Measurements from ENCODE around the gene CBX1.

CBX1 gene

DNA sequence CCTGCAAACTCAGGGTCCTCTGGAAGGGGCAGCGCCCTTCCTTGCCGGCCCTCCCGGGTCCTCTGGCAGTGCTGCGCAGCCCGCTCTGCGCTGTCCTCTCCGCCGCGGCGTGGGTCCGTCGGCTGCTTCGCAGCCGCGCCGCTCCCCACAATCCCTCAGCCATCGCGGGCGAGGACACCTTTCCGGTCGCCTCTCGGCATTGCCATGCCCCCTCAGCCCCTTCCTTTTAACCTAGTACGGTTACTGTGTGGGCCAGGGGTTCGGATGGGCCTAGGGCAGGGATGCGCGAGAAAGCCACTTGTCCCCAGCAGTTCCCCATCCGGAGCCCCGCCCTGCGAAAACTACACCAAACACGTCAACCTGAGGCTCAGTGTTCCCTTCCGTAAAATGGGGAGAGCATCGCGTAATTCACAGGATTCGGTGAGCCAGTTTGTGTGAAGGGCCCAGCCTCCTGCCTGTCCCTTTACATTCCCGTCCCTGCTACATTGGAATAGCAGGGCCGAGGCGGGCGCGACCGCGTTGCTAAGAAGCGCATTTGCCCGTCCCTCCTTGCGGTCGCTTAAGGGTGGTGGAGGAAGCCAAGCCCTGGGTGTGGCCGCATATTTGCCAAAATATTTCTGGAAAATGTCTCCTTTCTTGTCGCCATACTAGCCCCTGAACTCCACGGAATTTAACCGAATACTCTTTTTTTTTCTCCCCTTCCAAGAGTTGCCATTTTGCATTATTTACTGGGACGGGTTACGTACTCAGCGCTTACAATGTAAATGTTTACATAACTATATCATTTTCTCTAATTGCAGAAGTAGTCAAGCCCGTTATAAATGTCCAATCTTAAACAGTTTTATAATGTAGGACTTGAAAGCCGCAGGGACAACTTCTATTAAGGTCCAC is 76.9 kb downstream of the CBX1 start:
- peak; percentile 82 for DNase-seq

DNA sequence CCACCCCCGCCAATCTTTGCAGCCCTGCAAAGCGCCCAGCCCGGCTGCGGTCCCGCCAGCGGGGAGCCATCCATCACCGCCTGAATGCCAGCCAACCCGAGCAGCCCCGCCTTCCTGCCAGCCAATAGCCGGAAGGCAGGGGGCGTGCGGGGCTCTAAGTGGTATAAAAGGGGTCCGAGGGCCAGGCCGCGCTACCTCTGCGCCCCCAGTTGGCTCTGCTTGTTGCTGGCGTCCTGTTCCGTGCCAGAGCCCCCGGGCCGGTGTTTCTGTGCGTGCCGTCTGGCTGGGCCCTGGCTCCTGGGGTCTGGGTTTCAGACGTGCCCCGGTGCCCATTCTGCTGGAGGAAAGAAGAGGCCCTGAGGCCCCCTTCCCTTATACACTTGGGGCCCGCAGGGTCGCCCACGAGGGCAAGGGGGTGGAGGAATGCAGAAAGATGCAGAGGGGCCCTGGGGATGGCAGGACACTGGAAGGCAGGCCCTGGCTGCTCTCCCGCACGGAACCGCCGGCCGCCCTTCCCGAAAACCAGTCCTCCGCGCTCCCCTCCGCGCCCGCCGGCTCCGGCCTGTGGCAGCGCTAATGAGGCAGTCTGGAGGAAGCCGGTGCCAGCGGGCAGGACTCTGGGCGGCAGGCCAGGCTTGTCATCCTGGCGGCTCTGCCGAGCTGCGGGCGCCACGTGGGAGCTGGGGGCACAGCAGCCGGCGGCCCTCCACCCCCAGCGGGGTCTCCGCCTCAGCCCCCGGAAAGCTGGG is 77.7 kb downstream of the CBX1 start:
- peak; percentile 91 for DNase-seq

DNA sequence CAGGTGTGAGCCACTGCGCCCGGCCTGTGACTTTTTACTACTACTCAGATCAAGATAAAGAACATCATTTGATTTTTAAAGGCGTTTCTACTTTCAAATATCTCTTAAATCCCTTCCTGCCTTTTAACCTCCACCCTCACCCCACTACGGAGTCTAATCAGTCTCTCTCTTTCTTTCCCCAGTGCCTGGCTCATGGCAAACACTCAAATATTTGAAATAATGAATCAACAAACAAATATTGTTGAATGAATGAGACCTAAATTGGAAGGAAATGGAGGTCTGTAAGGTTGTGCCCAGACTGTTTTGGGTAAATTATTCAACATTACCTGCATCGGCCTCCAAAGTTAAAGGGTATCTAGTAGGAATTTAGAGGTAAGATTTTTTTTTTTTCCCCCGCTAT is 78.4 kb downstream of the CBX1 start:
- no peak for DNase-seq

DNA sequence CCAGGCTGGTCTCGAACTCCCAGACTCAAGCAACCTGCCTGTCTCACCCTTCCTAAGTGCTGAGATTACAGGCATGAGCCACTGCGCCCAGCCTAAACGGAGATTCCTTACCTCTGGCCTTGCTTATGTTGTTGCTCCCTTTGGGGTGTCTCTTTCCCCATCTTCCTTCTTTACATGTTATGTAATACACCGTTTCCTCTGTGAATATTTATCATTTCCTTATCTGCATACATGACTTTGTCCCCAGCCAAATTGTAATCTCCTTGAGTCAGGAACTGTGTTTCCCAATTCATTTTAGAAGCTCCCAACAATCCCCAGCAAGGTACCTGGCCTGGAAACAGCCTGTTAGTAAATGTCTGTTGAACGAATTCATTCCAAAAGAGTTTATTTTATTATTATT is 79.3 kb downstream of the CBX1 start:
- DNase-seq: no peak

Measured in femur (tissue), 1 donor.